WTC11 (cell line): ENCODE results near the gene REM1.

ENCODE experiments used
- CREB1 ChIP-seq: sonication (generic); formaldehyde crosslinking; IDR thresholded peaks from 2 replicates; pipeline ENCODE4 v1.8.0; 2023; ENCODE audit warnings: mild to moderate bottlenecking, missing genetic modification reagents
- NFYB ChIP-seq: sonication (generic); formaldehyde crosslinking; conservative IDR thresholded peaks from 2 replicates; pipeline ENCODE4 v1.8.0; 2022; ENCODE audit warnings: low read depth, missing genetic modification reagents
- NR2C2 ChIP-seq: sonication (generic); formaldehyde crosslinking; IDR thresholded peaks from 2 replicates; pipeline ENCODE4 v1.8.0; 2022; ENCODE audit warnings: mild to moderate bottlenecking, missing genetic modification reagents
- RELA ChIP-seq: sonication (generic); formaldehyde crosslinking; IDR thresholded peaks from 2 replicates; pipeline ENCODE4 v1.8.1; 2022; ENCODE audit warnings: missing genetic modification reagents, mild to moderate bottlenecking, borderline replicate concordance
- TCF7 ChIP-seq: sonication (generic); formaldehyde crosslinking; IDR thresholded peaks from 2 replicates; pipeline ENCODE4 v1.8.0; 2022; ENCODE audit warnings: mild to moderate bottlenecking, low read depth, missing genetic modification reagents, moderate library complexity
- TEAD1 ChIP-seq: sonication (generic); formaldehyde crosslinking; IDR thresholded peaks from 2 replicates; pipeline ENCODE4 v1.8.0; 2022; ENCODE audit warnings: mild to moderate bottlenecking, missing genetic modification reagents
- ZBTB21 ChIP-seq: sonication (generic); formaldehyde crosslinking; IDR thresholded peaks from 2 replicates; pipeline ENCODE4 v1.8.1; 2023; ENCODE audit warnings: mild to moderate bottlenecking, missing genetic modification reagents, borderline replicate concordance
- TF ChIP-seq, protein P1 (sequence below): fragments of 200-600 bp; IDR thresholded peaks from 2 replicates; pipeline ENCODE4 v1.8.0; 2022; ENCODE audit warnings: antibody characterized with exemption
- TF ChIP-seq, protein P2 (sequence below): sonication (generic); formaldehyde crosslinking; IDR thresholded peaks from 2 replicates; pipeline ENCODE4 v1.8.0; 2023; ENCODE audit warnings: mild to moderate bottlenecking, missing genetic modification reagents
- TF ChIP-seq, protein P3 (sequence below): sonication (generic); formaldehyde crosslinking; IDR thresholded peaks from 2 replicates; pipeline ENCODE4 v1.8.0; 2022; ENCODE audit warnings: mild to moderate bottlenecking, missing genetic modification reagents
- TF ChIP-seq, protein P4 (sequence below): fragments of 250-450 bp; sonication (Bioruptor Pico); IDR thresholded peaks from 2 replicates; pipeline ENCODE4 v1.9.0; 2021; ENCODE audit warnings: moderate library complexity, mild to moderate bottlenecking, inconsistent platforms, borderline replicate concordance
- TF ChIP-seq, protein P5 (sequence below): sonication (generic); formaldehyde crosslinking; IDR thresholded peaks from 2 replicates; pipeline ENCODE4 v1.8.1; 2023; ENCODE audit warnings: mild to moderate bottlenecking, missing genetic modification reagents, moderate library complexity
- TF ChIP-seq, protein P6 (sequence below): sonication (generic); formaldehyde crosslinking; IDR thresholded peaks from 2 replicates; pipeline ENCODE4 v1.8.0; 2022; ENCODE audit warnings: mild to moderate bottlenecking, missing genetic modification reagents
- TF ChIP-seq, protein P7 (sequence below): sonication (generic); formaldehyde crosslinking; IDR thresholded peaks from 2 replicates; pipeline ENCODE4 v1.8.0; 2022; ENCODE audit warnings: mild to moderate bottlenecking, missing genetic modification reagents

DNA sequence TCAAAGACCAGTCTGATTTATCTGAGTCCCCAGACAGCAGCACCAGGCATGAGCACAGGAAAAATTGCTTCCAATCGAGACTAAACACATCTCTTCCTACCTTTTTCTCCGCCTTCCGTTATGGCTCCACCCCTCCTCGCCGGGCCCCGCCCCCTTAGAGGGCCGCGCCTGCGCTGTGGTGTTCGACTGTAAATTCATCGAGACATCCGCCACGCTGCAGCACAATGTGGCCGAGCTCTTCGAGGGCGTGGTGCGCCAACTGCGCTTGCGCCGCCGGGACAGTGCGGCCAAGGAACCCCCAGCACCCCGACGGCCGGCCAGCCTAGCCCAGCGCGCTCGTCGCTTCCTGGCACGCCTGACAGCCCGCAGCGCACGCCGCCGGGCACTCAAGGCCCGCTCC, 8.9 kb downstream of the REM1 start:
- no peak for TF ChIP-seq CREB1 (CRISPR knock-in tag)
- TF ChIP-seq, protein P1, sequence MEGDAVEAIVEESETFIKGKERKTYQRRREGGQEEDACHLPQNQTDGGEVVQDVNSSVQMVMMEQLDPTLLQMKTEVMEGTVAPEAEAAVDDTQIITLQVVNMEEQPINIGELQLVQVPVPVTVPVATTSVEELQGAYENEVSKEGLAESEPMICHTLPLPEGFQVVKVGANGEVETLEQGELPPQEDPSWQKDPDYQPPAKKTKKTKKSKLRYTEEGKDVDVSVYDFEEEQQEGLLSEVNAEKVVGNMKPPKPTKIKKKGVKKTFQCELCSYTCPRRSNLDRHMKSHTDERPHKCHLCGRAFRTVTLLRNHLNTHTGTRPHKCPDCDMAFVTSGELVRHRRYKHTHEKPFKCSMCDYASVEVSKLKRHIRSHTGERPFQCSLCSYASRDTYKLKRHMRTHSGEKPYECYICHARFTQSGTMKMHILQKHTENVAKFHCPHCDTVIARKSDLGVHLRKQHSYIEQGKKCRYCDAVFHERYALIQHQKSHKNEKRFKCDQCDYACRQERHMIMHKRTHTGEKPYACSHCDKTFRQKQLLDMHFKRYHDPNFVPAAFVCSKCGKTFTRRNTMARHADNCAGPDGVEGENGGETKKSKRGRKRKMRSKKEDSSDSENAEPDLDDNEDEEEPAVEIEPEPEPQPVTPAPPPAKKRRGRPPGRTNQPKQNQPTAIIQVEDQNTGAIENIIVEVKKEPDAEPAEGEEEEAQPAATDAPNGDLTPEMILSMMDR: no peak
- no peak for TF ChIP-seq TCF7 (CRISPR knock-in tag)
- TF ChIP-seq RELA (CRISPR knock-in tag): no peak
- TF ChIP-seq, protein P2, sequence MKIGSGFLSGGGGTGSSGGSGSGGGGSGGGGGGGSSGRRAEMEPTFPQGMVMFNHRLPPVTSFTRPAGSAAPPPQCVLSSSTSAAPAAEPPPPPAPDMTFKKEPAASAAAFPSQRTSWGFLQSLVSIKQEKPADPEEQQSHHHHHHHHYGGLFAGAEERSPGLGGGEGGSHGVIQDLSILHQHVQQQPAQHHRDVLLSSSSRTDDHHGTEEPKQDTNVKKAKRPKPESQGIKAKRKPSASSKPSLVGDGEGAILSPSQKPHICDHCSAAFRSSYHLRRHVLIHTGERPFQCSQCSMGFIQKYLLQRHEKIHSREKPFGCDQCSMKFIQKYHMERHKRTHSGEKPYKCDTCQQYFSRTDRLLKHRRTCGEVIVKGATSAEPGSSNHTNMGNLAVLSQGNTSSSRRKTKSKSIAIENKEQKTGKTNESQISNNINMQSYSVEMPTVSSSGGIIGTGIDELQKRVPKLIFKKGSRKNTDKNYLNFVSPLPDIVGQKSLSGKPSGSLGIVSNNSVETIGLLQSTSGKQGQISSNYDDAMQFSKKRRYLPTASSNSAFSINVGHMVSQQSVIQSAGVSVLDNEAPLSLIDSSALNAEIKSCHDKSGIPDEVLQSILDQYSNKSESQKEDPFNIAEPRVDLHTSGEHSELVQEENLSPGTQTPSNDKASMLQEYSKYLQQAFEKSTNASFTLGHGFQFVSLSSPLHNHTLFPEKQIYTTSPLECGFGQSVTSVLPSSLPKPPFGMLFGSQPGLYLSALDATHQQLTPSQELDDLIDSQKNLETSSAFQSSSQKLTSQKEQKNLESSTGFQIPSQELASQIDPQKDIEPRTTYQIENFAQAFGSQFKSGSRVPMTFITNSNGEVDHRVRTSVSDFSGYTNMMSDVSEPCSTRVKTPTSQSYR (CRISPR knock-in tag): no peak
- TF ChIP-seq, protein P3, sequence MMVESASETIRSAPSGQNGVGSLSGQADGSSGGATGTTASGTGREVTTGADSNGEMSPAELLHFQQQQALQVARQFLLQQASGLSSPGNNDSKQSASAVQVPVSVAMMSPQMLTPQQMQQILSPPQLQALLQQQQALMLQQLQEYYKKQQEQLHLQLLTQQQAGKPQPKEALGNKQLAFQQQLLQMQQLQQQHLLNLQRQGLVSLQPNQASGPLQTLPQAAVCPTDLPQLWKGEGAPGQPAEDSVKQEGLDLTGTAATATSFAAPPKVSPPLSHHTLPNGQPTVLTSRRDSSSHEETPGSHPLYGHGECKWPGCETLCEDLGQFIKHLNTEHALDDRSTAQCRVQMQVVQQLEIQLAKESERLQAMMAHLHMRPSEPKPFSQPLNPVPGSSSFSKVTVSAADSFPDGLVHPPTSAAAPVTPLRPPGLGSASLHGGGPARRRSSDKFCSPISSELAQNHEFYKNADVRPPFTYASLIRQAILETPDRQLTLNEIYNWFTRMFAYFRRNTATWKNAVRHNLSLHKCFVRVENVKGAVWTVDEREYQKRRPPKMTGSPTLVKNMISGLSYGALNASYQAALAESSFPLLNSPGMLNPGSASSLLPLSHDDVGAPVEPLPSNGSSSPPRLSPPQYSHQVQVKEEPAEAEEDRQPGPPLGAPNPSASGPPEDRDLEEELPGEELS: no peak
- TF ChIP-seq NR2C2: no peak
- TF ChIP-seq TEAD1 (CRISPR knock-in tag): no peak
- TF ChIP-seq, protein P4, sequence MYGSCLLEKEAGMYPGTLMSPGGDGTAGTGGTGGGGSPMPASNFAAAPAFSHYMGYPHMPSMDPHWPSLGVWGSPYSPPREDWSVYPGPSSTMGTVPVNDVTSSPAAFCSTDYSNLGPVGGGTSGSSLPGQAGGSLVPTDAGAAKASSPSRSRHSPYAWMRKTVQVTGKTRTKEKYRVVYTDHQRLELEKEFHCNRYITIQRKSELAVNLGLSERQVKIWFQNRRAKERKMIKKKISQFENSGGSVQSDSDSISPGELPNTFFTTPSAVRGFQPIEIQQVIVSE (CRISPR knock-in tag): no peak
- TF ChIP-seq NFYB: no peak
- TF ChIP-seq, protein P5, sequence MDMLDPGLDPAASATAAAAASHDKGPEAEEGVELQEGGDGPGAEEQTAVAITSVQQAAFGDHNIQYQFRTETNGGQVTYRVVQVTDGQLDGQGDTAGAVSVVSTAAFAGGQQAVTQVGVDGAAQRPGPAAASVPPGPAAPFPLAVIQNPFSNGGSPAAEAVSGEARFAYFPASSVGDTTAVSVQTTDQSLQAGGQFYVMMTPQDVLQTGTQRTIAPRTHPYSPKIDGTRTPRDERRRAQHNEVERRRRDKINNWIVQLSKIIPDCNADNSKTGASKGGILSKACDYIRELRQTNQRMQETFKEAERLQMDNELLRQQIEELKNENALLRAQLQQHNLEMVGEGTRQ (CRISPR knock-in tag): no peak
- TF ChIP-seq, protein P6, sequence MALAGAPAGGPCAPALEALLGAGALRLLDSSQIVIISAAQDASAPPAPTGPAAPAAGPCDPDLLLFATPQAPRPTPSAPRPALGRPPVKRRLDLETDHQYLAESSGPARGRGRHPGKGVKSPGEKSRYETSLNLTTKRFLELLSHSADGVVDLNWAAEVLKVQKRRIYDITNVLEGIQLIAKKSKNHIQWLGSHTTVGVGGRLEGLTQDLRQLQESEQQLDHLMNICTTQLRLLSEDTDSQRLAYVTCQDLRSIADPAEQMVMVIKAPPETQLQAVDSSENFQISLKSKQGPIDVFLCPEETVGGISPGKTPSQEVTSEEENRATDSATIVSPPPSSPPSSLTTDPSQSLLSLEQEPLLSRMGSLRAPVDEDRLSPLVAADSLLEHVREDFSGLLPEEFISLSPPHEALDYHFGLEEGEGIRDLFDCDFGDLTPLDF (CRISPR knock-in tag): no peak
- TF ChIP-seq ZBTB21 (CRISPR knock-in tag): no peak
- TF ChIP-seq, protein P7, sequence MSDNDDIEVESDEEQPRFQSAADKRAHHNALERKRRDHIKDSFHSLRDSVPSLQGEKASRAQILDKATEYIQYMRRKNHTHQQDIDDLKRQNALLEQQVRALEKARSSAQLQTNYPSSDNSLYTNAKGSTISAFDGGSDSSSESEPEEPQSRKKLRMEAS: no peak
